ENCODE results near the gene MYL5. TPM values are rescaled to one million over a fixed set of nuclear protein-coding genes. Genes with fewer than 3 reads are reported as not detected.
"Not testable (repeated sequence)": the region's sequence is repeated elsewhere in the genome, so short reads cannot be mapped to it uniquely, and the experiment has no call there.

Gene MYL5
- total RNA-seq, 1 experiment from 2014 or later, result 1.2 TPM

GRCh38 chr4:705278-706082 lies 31.1 kb downstream of the MYL5 start, which contains the start of gene PCGF3:
Gene PCGF3 (plus strand): TSS chr4:705832. CDS start chr4:733681, 27,849 bp downstream.
- no peaks in the 10 kb centered on the region for H3K9me3 ChIP-seq
- no peaks in the 10 kb centered on the region for H3K36me3 ChIP-seq
- H3K4me3 ChIP-seq, result peak within 1 kb of the TSS; percentile 63
- DNase-seq, result peak; percentile 86
- no peaks in the 10 kb centered on the region for H3K27me3 ChIP-seq

GRCh38 chr4:706083-706633 lies 31.8 kb downstream of the MYL5 start:
- H3K4me3 ChIP-seq, result peak overlapping the region; percentile 63
- H3K9me3 ChIP-seq, H3K27me3 ChIP-seq, H3K36me3 ChIP-seq, DNase-seq: not testable (repeated sequence)

- Histone ChIP-seq H3K4me3 (no peak overlapping the region), H3K36me3 (no peaks in the 10 kb centered on the region), H3K27me3 (no peaks in the 10 kb centered on the region), H3K9me3 (no peaks in the 10 kb centered on the region)
- no peak for DNase-seq
Measured at GRCh38 chr4:706834-707598, 32.7 kb downstream of the MYL5 start.

- Histone ChIP-seq H3K36me3 (no peaks in the 10 kb centered on the region), H3K4me3 (no peak overlapping the region), H3K9me3 (no peaks in the 10 kb centered on the region), H3K27me3 (no peaks in the 10 kb centered on the region)
- no peak for DNase-seq
Measured at GRCh38 chr4:707929-708630, 33.7 kb downstream of the MYL5 start.

- H3K4me3 ChIP-seq, result no peak overlapping the region
- H3K36me3 ChIP-seq, result no peaks in the 10 kb centered on the region
- no peak for DNase-seq
- H3K27me3 ChIP-seq, result no peaks in the 10 kb centered on the region
- H3K9me3 ChIP-seq, result no peaks in the 10 kb centered on the region
Measured at GRCh38 chr4:708631-708933, 34.2 kb downstream of the MYL5 start.

GRCh38 chr4:709348-709747 lies 35.0 kb downstream of the MYL5 start:
- DNase-seq, result no peak
- no peaks in the 10 kb centered on the region for H3K36me3 ChIP-seq
- no peaks in the 10 kb centered on the region for H3K27me3 ChIP-seq
- no peaks in the 10 kb centered on the region for H3K9me3 ChIP-seq
- H3K4me3 ChIP-seq, result no peak overlapping the region

GRCh38 chr4:710116-710515 lies 35.8 kb downstream of the MYL5 start:
- DNase-seq, result no peak
- Histone ChIP-seq H3K9me3 (no peaks in the 10 kb centered on the region), H3K4me3 (no peak overlapping the region), H3K27me3 (no peaks in the 10 kb centered on the region), H3K36me3 (no peaks in the 10 kb centered on the region)

- no peak for DNase-seq
- Histone ChIP-seq H3K4me3 (no peak overlapping the region), H3K36me3 (no peaks in the 10 kb centered on the region), H3K9me3 (no peaks in the 10 kb centered on the region), H3K27me3 (no peaks in the 10 kb centered on the region)
Measured at GRCh38 chr4:710916-711315, 36.6 kb downstream of the MYL5 start.

GRCh38 chr4:712093-712492 lies 37.8 kb downstream of the MYL5 start:
- no peak overlapping the region for H3K4me3 ChIP-seq
- no peaks in the 10 kb centered on the region for H3K36me3 ChIP-seq
- no peak for DNase-seq
- no peaks in the 10 kb centered on the region for H3K9me3 ChIP-seq
- no peaks in the 10 kb centered on the region for H3K27me3 ChIP-seq

GRCh38 chr4:712916-713632 lies 38.7 kb downstream of the MYL5 start:
- Histone ChIP-seq H3K4me3 (no peak overlapping the region), H3K9me3 (no peaks in the 10 kb centered on the region), H3K36me3 (no peaks in the 10 kb centered on the region), H3K27me3 (no peaks in the 10 kb centered on the region)
- DNase-seq, result no peak

- no peaks in the 10 kb centered on the region for H3K27me3 ChIP-seq
- no peak overlapping the region for H3K4me3 ChIP-seq
- no peak for DNase-seq
- H3K36me3 ChIP-seq, result no peaks in the 10 kb centered on the region
- no peaks in the 10 kb centered on the region for H3K9me3 ChIP-seq
Measured at GRCh38 chr4:714087-714486, 39.7 kb downstream of the MYL5 start.

GRCh38 chr4:717601-718320 lies 43.4 kb downstream of the MYL5 start:
- H3K4me3 ChIP-seq, result no peak overlapping the region
- H3K9me3 ChIP-seq, result no peaks in the 10 kb centered on the region
- no peaks in the 10 kb centered on the region for H3K27me3 ChIP-seq
- DNase-seq, result no peak
- H3K36me3 ChIP-seq, result no peaks in the 10 kb centered on the region

- Histone ChIP-seq H3K4me3 (no peak overlapping the region), H3K9me3 (no peaks in the 10 kb centered on the region), H3K27me3 (no peaks in the 10 kb centered on the region), H3K36me3 (no peaks in the 10 kb centered on the region)
- no peak for DNase-seq
Measured at GRCh38 chr4:718460-718859, 44.1 kb downstream of the MYL5 start.

- Histone ChIP-seq H3K9me3 (no peaks in the 10 kb centered on the region), H3K27me3 (no peaks in the 10 kb centered on the region), H3K36me3 (no peaks in the 10 kb centered on the region), H3K4me3 (no peak overlapping the region)
- DNase-seq, result no peak
Measured at GRCh38 chr4:720111-720860, 45.9 kb downstream of the MYL5 start.

Data from MG63 (cell line).